ENCODE measurements around the gene ITGAV.

Gene ITGAV

DNA sequence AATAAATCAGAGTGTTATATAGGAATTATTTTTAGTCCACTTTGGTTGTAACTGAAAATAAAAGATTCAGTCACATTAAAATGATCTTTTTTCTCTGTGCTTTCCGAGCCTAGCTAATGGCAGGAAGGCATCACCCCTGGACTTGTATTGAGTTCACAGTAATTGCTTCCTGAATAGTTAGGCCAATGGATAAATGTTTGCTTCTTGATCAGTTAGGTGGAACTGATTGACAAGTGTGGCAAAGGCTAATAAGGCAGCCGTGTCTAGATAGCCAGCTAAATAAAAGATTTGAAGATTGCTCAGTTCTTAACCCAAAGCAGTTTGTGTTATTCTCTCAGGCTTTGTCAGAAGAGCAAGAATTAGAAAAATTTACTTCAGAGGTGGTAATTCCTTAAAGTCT is 124.8 kb downstream of the ITGAV start:
- in situ Hi-C loops (cut with MboI; ENCODE audit: low sequenced_read_pairs) = no loop called here

DNA sequence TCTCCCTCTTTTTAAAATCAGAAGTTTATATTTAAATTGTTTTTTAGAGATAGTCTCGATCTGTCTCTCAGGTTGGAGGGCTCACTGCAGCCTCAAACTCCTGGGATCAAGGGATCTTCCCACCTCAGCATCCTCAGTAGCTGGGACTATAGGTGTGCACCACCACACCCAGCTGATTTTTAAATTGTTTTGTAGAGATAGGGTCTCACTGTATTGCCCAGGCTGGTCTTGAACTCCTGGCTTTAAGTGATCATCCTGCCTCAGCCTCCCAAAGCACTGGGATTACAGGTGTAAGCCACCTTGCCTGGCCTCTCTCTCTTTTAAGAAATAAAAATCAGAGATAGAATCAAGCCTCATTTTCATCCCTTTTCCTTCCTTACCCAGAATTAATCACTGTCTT is 126.1 kb downstream of the ITGAV start:
- in situ Hi-C loops (cut with MboI; ENCODE audit: low sequenced_read_pairs) = no loop called here

DNA sequence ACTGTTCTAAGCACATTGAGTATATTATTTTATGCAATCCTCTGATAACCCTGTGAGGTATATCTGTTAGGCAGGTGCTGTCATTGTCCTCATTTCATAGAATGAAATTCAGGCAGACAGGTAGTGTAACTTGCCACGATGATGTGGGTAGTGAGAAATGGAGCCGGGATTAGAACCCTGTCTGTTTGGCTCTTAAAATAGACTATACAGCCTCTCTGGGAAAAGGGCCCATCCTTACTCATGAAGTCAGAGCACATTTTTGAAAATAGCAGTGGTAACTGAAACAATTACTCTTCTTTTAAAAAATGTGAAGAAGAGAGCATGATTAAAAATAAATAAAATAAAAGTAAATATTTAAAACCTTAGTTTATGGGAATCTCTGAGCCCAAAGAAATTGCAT is 127.0 kb downstream of the ITGAV start:
- in situ Hi-C loops (cut with MboI; ENCODE audit: low sequenced_read_pairs) = no loop called here

DNA sequence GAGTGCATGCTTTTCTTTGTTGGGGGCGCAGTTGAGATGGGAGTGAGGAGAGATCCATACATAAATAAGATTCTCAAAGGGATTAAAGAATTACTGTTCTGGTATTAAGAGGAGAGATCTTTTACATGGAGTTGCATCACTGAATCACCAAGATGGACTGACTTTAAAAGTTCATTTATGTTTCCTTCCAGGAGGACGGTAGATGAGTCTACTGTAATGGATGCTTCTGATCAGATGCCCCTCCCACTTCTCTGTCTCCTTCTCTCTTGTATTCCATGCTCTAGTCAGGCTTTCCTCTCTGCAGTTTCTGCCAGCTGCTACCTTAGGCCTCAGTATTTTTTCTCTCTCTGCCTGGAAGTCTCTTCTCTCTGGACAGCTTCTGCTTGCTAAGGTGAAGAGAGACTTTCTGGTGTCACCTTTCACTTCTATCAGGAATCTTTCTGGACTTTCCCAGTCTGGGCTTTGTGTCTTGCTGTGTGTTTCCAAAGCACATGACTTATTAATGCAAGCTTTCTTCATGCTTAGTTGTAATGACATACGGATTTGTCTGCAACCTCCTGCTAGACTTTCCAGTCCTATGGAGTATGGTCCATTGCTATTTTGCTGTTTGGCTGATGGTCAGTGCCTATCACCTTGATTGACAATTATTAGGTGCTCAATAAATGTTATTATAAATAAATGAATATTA is 127.6 kb downstream of the ITGAV start:
- in situ Hi-C loops (cut with MboI; ENCODE audit: low sequenced_read_pairs) = no loop called here

DNA sequence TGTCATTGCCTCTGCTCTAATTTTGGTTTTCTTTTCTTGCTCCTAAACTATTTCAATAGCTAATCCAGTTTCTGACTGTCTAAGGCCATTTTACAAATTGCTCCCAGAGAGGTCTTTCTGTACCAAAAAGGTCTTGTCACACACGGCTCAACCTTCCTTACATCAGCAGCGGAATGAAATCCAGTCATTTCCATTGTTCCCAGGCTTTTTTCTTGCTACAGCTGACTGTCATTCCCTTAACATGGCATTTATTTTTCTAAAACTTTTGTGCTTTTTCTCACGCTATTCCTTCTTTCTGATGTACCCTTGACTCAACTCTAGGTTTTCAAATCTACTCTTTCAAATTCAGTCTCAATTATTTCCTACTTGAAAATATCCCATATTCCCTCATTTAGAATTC is 128.3 kb downstream of the ITGAV start:
- in situ Hi-C loops (cut with MboI; ENCODE audit: low sequenced_read_pairs) = no loop called here

DNA sequence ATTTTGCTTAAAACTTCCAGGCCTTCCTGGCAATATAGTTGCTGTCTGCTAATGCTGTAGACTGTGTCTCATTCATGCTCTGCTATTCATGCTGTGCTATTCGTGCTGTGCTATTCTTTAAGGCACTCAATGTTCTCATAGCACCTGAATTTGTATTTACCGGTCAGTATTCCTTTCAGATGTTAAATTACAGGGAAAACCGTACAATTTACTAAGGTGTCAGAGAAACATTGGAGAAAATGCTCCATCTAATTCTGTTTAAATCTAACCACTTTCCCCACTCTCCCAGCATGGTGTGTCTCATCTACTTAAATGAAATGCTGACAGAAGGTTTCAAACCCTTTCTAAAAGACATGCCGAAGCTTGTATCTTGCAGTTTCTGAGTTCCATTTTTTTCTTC is 129.0 kb downstream of the ITGAV start:
- in situ Hi-C loops (cut with MboI; ENCODE audit: low sequenced_read_pairs) = no loop called here

DNA sequence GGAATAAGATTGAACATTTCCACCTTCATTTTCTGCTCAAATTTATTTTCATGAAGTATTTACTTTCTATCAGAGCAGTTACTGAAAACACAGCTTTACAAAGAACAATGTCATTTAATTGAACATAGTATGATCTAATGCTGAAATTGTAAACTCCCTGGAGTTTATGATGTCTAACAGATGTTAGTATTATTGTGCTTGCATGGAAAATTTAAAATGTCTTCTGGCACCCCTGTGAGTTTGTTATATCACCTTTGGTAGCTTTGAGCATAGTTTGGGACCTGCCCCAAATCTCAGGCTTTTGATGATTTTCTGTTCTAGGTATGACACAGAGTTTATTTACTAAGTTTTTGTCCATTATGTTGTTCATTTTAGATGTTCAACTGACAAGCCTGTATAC is 132.1 kb downstream of the ITGAV start:
- in situ Hi-C loops (cut with MboI; ENCODE audit: low sequenced_read_pairs) = no loop called here

DNA sequence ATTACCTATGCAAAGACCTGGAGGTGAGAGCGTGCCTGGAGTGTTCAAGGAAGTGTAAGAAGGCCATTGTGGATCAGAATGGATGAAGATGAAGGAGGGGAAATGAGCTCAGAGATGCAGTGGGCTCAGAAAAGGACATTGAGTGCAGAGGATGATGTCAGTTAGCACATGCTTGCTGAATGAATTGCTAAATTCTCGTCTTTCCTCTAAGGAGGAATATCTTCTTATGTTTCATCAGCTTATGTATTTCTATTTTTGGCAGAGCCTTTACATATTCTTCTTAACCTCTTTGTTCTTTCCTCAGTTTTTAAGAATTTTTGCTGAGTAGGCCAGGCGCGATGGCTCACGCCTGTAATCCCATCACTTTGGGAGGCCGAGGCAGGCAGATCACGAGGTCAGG is 134.9 kb downstream of the ITGAV start:
- in situ Hi-C loops (cut with MboI; ENCODE audit: low sequenced_read_pairs) = no loop called here

DNA sequence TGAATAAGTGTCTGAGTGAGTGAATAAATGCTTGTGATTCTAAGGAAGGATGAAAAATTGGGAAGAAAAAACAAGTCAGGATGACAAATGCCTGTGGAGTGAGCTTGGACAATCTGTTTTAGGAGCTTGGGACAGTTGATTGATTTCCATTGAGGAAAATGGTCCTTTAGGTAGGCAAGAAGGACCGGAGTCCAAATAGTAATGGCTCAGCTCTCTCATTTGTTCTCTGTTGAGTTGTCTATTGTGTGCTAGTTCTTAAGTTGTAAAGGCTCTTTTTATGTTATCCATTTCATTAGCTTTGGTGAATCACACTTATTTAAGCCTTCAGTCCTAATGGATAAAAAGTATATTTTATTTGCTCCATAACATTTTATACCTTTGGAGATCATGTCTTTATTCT is 135.9 kb downstream of the ITGAV start:
- in situ Hi-C loops (cut with MboI; ENCODE audit: low sequenced_read_pairs) = no loop called here

DNA sequence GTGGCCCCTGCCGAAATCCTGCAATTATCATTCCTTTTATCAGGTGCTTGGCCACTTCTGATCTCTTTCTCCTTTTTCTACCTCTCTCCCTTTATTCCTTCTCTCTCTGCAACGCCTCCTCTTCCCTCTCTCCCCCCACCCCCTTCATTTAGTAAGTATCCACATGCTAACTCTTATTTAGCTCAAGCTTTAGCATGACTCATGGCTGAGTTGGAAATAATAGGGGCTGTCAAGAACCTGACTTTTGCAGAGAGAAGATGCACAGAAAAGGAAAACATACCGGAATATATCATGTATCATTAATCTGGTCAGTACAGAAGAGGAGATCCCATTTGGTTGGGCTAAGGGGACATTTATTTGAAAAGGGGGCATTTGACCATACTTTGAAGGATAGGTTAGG is 137.1 kb downstream of the ITGAV start:
- in situ Hi-C loops (cut with MboI; ENCODE audit: low sequenced_read_pairs) = no loop called here

DNA sequence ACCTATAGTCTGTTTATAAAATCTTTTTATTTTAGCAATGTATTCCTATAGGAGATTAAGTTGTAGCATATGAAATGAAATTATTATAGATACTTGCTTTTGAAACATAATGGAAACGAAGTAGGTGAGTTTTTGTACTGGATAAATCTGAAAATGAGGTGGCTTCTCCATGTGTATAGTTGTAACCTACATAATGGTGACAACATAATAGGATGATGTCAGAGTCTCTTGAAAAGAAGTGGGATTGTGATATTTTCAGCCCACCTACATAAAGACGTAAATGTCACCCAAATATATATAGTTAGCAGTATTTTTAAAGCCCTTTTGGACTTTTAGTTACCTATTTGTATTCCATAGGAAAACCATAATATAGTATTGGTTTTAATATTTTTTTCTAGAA is 138.8 kb downstream of the ITGAV start:
- in situ Hi-C loops (cut with MboI; ENCODE audit: low sequenced_read_pairs) = no loop called here
